ENCODE results near the gene ZFPM1.

- TF ChIP-seq, protein P1, sequence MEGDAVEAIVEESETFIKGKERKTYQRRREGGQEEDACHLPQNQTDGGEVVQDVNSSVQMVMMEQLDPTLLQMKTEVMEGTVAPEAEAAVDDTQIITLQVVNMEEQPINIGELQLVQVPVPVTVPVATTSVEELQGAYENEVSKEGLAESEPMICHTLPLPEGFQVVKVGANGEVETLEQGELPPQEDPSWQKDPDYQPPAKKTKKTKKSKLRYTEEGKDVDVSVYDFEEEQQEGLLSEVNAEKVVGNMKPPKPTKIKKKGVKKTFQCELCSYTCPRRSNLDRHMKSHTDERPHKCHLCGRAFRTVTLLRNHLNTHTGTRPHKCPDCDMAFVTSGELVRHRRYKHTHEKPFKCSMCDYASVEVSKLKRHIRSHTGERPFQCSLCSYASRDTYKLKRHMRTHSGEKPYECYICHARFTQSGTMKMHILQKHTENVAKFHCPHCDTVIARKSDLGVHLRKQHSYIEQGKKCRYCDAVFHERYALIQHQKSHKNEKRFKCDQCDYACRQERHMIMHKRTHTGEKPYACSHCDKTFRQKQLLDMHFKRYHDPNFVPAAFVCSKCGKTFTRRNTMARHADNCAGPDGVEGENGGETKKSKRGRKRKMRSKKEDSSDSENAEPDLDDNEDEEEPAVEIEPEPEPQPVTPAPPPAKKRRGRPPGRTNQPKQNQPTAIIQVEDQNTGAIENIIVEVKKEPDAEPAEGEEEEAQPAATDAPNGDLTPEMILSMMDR (IDR thresholded peaks at IDR 0.05) = no peak
- no peak for TF ChIP-seq POLR2A (IDR thresholded peaks at IDR 0.05)
These were observed 88.9 kb downstream of the ZFPM1 start for GRCh38 chr16:88541831-88542616.
